ENCODE data around the gene TSC22D4. TPM values are rescaled to one million over a fixed set of nuclear protein-coding genes. Genes with fewer than 3 reads are reported as not detected.
A peak's percentile ranks its signal among the peaks of the same experiment; 100 is the strongest.

TSC22D4 gene
- total and polyA plus RNA-seq, 9 of the 15 experiments (the other 6 are each of a cell fraction or from before 2014, with no cell fraction given): 0.37 to 107 (median 28.7) TPM

- no peak for TF ChIP-seq CHD7 (IDR thresholded peaks at IDR 0.05; ENCODE audit: low read depth, low read length)
- TF ChIP-seq DNMT1 (IDR thresholded peaks at IDR 0.05): no peak
- no peak for TF ChIP-seq NFXL1 (CRISPR knock-in tag; IDR thresholded peaks at IDR 0.05)
- TF ChIP-seq HINFP (tag; conservative IDR thresholded peaks at IDR 0.05; ENCODE audit: low read depth): no peak
- no peak for TF ChIP-seq ZNF174 (CRISPR knock-in tag; IDR thresholded peaks at IDR 0.05)
- no peak for TF ChIP-seq RFX7 (CRISPR knock-in tag; IDR thresholded peaks at IDR 0.05)
- TF ChIP-seq ZBTB8A (IDR thresholded peaks at IDR 0.05; ENCODE audit: partially characterized antibody): no peak
- no peak for TF ChIP-seq ILK (tag; IDR thresholded peaks at IDR 0.05; ENCODE audit: borderline replicate concordance, low read depth)
- 0 out of 2 replicates have a peak, but pooled peaks have one; percentile 70 for TF ChIP-seq NR1H2 (CRISPR knock-in tag; IDR thresholded peaks at IDR 0.05)
These were observed 1.8 kb downstream of the TSC22D4 start (continued) for GRCh38 chr7:100476903-100477870.

Measured in K562 (cell line).